ENCODE data around the gene ITGBL1.

DNA sequence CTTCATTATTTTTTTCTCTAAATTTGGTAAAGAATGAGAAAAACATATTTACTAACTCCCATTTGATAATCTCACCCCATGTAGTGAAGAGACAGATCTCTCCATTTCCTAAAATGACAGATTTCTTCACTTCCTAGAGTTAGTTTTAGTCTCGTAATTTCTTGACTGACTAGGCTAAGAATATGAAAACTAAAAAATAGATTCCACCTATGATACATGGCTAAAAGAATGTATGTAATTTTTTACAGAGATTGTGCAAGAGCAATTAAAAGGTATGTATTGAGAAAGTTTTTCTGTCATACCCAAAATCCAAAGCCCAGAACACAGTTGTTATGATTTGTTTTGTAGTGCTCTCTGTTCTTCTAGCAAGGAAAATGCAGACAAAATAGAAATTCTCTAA is 45.7 kb upstream of the ITGBL1 start:
- TF ChIP-seq EZH2 (IDR thresholded peaks at IDR 0.05; ENCODE audit: insufficient read depth, poor library complexity, severe bottlenecking) (no peak), EZH2phosphoT487 (IDR thresholded peaks at IDR 0.05; ENCODE audit: insufficient read depth, low read depth) (no peak)
